Peyer's patch (tissue), 4 donors: ENCODE measurements around the gene TMEM131L. TPM values are rescaled to one million over a fixed set of nuclear protein-coding genes. Genes with fewer than 3 reads are reported as not detected.
A peak's percentile ranks its signal among the peaks of the same experiment; 100 is the strongest.

ENCODE experiments used
- DNase-seq, 3 donors: peaks; one replicate each; pipeline ENCODE4 v3.0.0-alpha.2; 2017 to 2019
- H3K27ac ChIP-seq, 4 donors: fragments of 200-600 bp; sonication (generic); one replicate each; pipeline ENCODE4 v1.5.1; 2016 to 2019
- H3K27me3 ChIP-seq, 2 donors: fragments of 200-600 bp; sonication (generic); one replicate each; pipeline ENCODE4 v1.5.1; 2019
- H3K36me3 ChIP-seq, 3 donors: fragments of 200-600 bp; sonication (generic); one replicate each; pipeline ENCODE4 v1.5.1; 2016 to 2019
- H3K4me1 ChIP-seq, 4 donors: fragments of 200-600 bp; sonication (generic); one replicate each; pipeline ENCODE4 v1.5.1; 2016 to 2019
- H3K4me3 ChIP-seq, 4 donors: fragments of 200-600 bp; sonication (generic); 1 replicate in 3 of 4; 2 replicates in 1 of 4; pipeline ENCODE4 v1.5.1; 2016 to 2019; ENCODE audit warnings: mild to moderate bottlenecking in 1 of 4
- H3K9me3 ChIP-seq, 4 donors: fragments of 200-600 bp; sonication (generic); one replicate each; pipeline ENCODE4 v1.5.1; 2016 to 2019; ENCODE audit warnings: mild to moderate bottlenecking in 1 of 4
- CTCF ChIP-seq, 6 experiments: fragments of 450-650 bp in 4 of 6; fragments of 200-600 bp in 2 of 6; sonication (generic) in 1 of 6; IDR thresholded peaks; one replicate each; pipeline ENCODE4 v1.5.1; 2017 to 2019; ENCODE audit warnings: antibody characterized with exemption in 6 of 6, mild to moderate bottlenecking in 3 of 6, moderate library complexity in 1 of 6
- POLR2A ChIP-seq, 2 donors: fragments of 450-650 bp; IDR thresholded peaks; one replicate each; pipeline ENCODE4 v1.5.1; 2017; ENCODE audit warnings: antibody characterized with exemption in 2 of 2, mild to moderate bottlenecking in 2 of 2, moderate library complexity in 2 of 2
- total RNA-seq, 4 donors: library from RNA; depleted of rRNA; stranded (reverse); fragments of >200 nt; gene quantifications; one replicate each; pipeline ENCODE4 v1.1.0, GENCODE V29; 2016

TMEM131L gene
- total RNA-seq, 4 donors from 2014 or later, result 5.2 to 54.5 (median 7.0) TPM

- TF ChIP-seq CTCF (IDR thresholded peaks at IDR 0.05) (no peak), POLR2A (IDR thresholded peaks at IDR 0.05) (no peak)
- Histone ChIP-seq H3K27me3 (no peaks in the 10 kb centered on the region), H3K9me3 (no peaks in the 10 kb centered on the region), H3K4me3 (no peak overlapping the region), H3K4me1 (peaks cover 0 to 20% (median 5%) of the 10 kb centered on the region in 4 donors), H3K27ac (peak overlapping the region in 1 of 4 donors; percentile 57), H3K36me3 (no peaks in the 10 kb centered on the region)
- no peak for DNase-seq
Observed at GRCh38 chr4:153529646-153530045, 63.5 kb downstream of the TMEM131L start.

GRCh38 chr4:153530284-153530999, 64.3 kb downstream of the TMEM131L start:
- Histone ChIP-seq H3K9me3 (no peaks in the 10 kb centered on the region), H3K36me3 (no peaks in the 10 kb centered on the region), H3K27ac (peak overlapping the region in 2 of 4 donors; percentile 57 to 58), H3K4me3 (no peak overlapping the region), H3K4me1 (peaks cover 0 to 17% (median 5%) of the 10 kb centered on the region in 4 donors), H3K27me3 (no peaks in the 10 kb centered on the region)
- TF ChIP-seq CTCF (IDR thresholded peaks at IDR 0.05) (no peak), POLR2A (IDR thresholded peaks at IDR 0.05) (no peak)
- no peak for DNase-seq

GRCh38 chr4:153531000-153531358, 64.8 kb downstream of the TMEM131L start:
- Histone ChIP-seq H3K27ac (peak overlapping the region in 2 of 4 donors; percentile 57 to 58), H3K4me1 (peaks cover 0 to 17% (median 5%) of the 10 kb centered on the region in 4 donors), H3K9me3 (no peaks in the 10 kb centered on the region), H3K4me3 (no peak overlapping the region), H3K36me3 (no peaks in the 10 kb centered on the region), H3K27me3 (no peaks in the 10 kb centered on the region)
- TF ChIP-seq CTCF (IDR thresholded peaks at IDR 0.05), result no peak
- no peak for TF ChIP-seq POLR2A (IDR thresholded peaks at IDR 0.05)
- DNase-seq, result no peak

GRCh38 chr4:153531976-153532626, 65.9 kb downstream of the TMEM131L start:
- H3K9me3 ChIP-seq, result no peaks in the 10 kb centered on the region
- H3K4me1 ChIP-seq, result peaks cover 0 to 17% (median 5%) of the 10 kb centered on the region in 4 donors
- H3K4me3 ChIP-seq, result no peak overlapping the region
- no peaks in the 10 kb centered on the region for H3K27me3 ChIP-seq
- no peak overlapping the region for H3K27ac ChIP-seq
- no peaks in the 10 kb centered on the region for H3K36me3 ChIP-seq
- no peak for DNase-seq
- TF ChIP-seq POLR2A (IDR thresholded peaks at IDR 0.05), result no peak

- Histone ChIP-seq H3K4me1 (peaks cover 0 to 17% (median 5%) of the 10 kb centered on the region in 4 donors), H3K27ac (no peak overlapping the region), H3K27me3 (no peaks in the 10 kb centered on the region), H3K9me3 (no peaks in the 10 kb centered on the region), H3K4me3 (no peak overlapping the region), H3K36me3 (no peaks in the 10 kb centered on the region)
- no peak for DNase-seq
- TF ChIP-seq CTCF (IDR thresholded peaks at IDR 0.05) (no peak), POLR2A (IDR thresholded peaks at IDR 0.05) (no peak)
Observed at GRCh38 chr4:153532636-153533035, 66.5 kb downstream of the TMEM131L start.

GRCh38 chr4:153533387-153533786, 67.2 kb downstream of the TMEM131L start:
- Histone ChIP-seq H3K27ac (no peak overlapping the region), H3K4me1 (peaks cover 0 to 17% (median 5%) of the 10 kb centered on the region in 4 donors), H3K9me3 (no peaks in the 10 kb centered on the region), H3K4me3 (no peak overlapping the region), H3K36me3 (no peaks in the 10 kb centered on the region), H3K27me3 (no peaks in the 10 kb centered on the region)
- no peak for DNase-seq
- no peak for TF ChIP-seq POLR2A (IDR thresholded peaks at IDR 0.05)
- no peak for TF ChIP-seq CTCF (IDR thresholded peaks at IDR 0.05)
